CD14-positive monocyte (primary cell): ENCODE results near the gene RNASE4. TPM values are rescaled to one million over a fixed set of nuclear protein-coding genes. Genes with fewer than 3 reads are reported as not detected.

Experiments
- DNase-seq, 3 donors: peaks; one replicate each; pipeline ENCODE4 v3.0.0-alpha.2; 2011 to 2022
- H2AFZ ChIP-seq: 2 replicates; pipeline ENCODE4 v1.6.0; 2012; ENCODE audit warnings: mild to moderate bottlenecking, low read depth, low read length, inconsistent platforms; ENCODE audit not compliant: insufficient read depth, poor library complexity, severe bottlenecking
- H3K27ac ChIP-seq, 2 donors: 1 replicate in 1 of 2; 2 replicates in 1 of 2; pipeline ENCODE4 v1.5.1; 2012 to 2013; ENCODE audit warnings: low read length in 2 of 2, control low read depth in 1 of 2, inconsistent platforms in 1 of 2, low read depth in 1 of 2, mild to moderate bottlenecking in 1 of 2
- H3K27me3 ChIP-seq, 2 donors: one replicate each; pipeline versions ENCODE4 v1.6.0 to v1.6.1; 2011 to 2013; ENCODE audit warnings: low read length in 2 of 2; ENCODE audit not compliant: control insufficient read depth in 2 of 2, insufficient read depth in 2 of 2
- H3K36me3 ChIP-seq, 2 donors: replicated peaks in 1 of 2; 1 replicate in 1 of 2; 2 replicates in 1 of 2; pipeline versions ENCODE4 v1.5.1 to v1.6.1; 2012 to 2013; ENCODE audit warnings: low read length in 2 of 2, control low read depth in 1 of 2, inconsistent platforms in 1 of 2, mild to moderate bottlenecking in 1 of 2; ENCODE audit not compliant: insufficient read depth in 2 of 2, control insufficient read depth in 1 of 2
- H3K4me1 ChIP-seq, 2 donors: 1 replicate in 1 of 2; 2 replicates in 1 of 2; pipeline versions ENCODE4 v1.5.1 to v1.6.1; 2012 to 2013; ENCODE audit warnings: low read length in 2 of 2, control low read depth in 1 of 2, inconsistent platforms in 1 of 2, mild to moderate bottlenecking in 1 of 2, moderate library complexity in 1 of 2; ENCODE audit not compliant: insufficient read depth in 2 of 2, control insufficient read depth in 1 of 2
- H3K4me2 ChIP-seq: replicated peaks from 2 replicates; pipeline ENCODE3; 2012; ENCODE audit warnings: low read length, moderate library complexity, mild to moderate bottlenecking; ENCODE audit not compliant: poor library complexity, severe bottlenecking; ENCODE audit errors: extremely low read depth
- H3K4me3 ChIP-seq, 3 experiments: fragments of 200-600 bp in 1 of 3; sonication (generic) in 1 of 3; replicated peaks in 1 of 3; 1 replicate in 2 of 3; 2 replicates in 1 of 3; pipeline ENCODE4 v1.5.1; 2011 to 2013; ENCODE audit warnings: low read length in 3 of 3, mild to moderate bottlenecking in 3 of 3, control low read depth in 2 of 3, low read depth in 2 of 3, inconsistent platforms in 1 of 3, moderate library complexity in 1 of 3
- H3K79me2 ChIP-seq: 2 replicates; pipeline ENCODE4 v1.6.0; 2012; ENCODE audit warnings: mild to moderate bottlenecking, control low read depth, inconsistent platforms, low read length, moderate library complexity; ENCODE audit not compliant: insufficient read depth
- H3K9ac ChIP-seq: 2 replicates; pipeline ENCODE4 v1.6.0; 2017; ENCODE audit warnings: low read length, mild to moderate bottlenecking; ENCODE audit not compliant: insufficient read depth, poor library complexity, severe bottlenecking
- H3K9me3 ChIP-seq, 2 donors: replicated peaks in 1 of 2; 1 replicate in 1 of 2; 2 replicates in 1 of 2; pipeline versions ENCODE4 v1.5.1 to v1.6.1; 2012 to 2013; ENCODE audit warnings: low read length in 2 of 2, control low read depth in 1 of 2; ENCODE audit not compliant: control insufficient read depth in 1 of 2, insufficient read depth in 1 of 2
- H4K20me1 ChIP-seq: 2 replicates; pipeline ENCODE4 v1.6.0; 2012; ENCODE audit warnings: mild to moderate bottlenecking, low read length, control low read depth, moderate library complexity; ENCODE audit not compliant: insufficient read depth
- H3K27ac Mint-ChIP-seq, 7 donors: one replicate each; pipeline ENCODE4 v1.8.0; 2020; ENCODE audit warnings: mild to moderate bottlenecking in 7 of 7, mixed read lengths in 7 of 7, moderate library complexity in 6 of 7, inconsistent platforms in 2 of 7
- H3K27me3 Mint-ChIP-seq, 3 donors: one replicate each; pipeline ENCODE4 v1.8.0; 2021 to 2022; ENCODE audit warnings: low read depth in 3 of 3, mild to moderate bottlenecking in 3 of 3, mixed read lengths in 3 of 3, moderate library complexity in 3 of 3, inconsistent platforms in 1 of 3
- H3K36me3 Mint-ChIP-seq, 2 donors: one replicate each; pipeline ENCODE4 v1.8.0; 2020; ENCODE audit warnings: mixed read lengths in 2 of 2, inconsistent platforms in 1 of 2, mild to moderate bottlenecking in 1 of 2
- H3K4me1 Mint-ChIP-seq: one replicate; pipeline ENCODE4 v1.8.0; 2020; ENCODE audit warnings: mild to moderate bottlenecking, mixed read lengths
- H3K4me3 Mint-ChIP-seq, 2 donors: one replicate each; pipeline ENCODE4 v1.8.0; 2020; ENCODE audit warnings: mild to moderate bottlenecking in 2 of 2, mixed read lengths in 2 of 2, moderate library complexity in 1 of 2
- H3K9me3 Mint-ChIP-seq, 7 donors: one replicate each; pipeline ENCODE4 v1.8.0; 2020 to 2022; ENCODE audit warnings: mixed read lengths in 7 of 7, mild to moderate bottlenecking in 6 of 7, moderate library complexity in 6 of 7, inconsistent platforms in 2 of 7
- WGBS: methylation state at CpG from one replicate; pipeline ENCODE4 v1.1.5; 2013; ENCODE audit warnings: missing lambda C conversion rate; ENCODE audit not compliant: insufficient coverage; 5-methylcytosine and 5-hydroxymethylcytosine counted together
- intact Hi-C, 2 donors: fragments of 100-400 bp; cut with micrococcal nuclease; formaldehyde crosslinking; loops; one replicate each; pipeline versions ENCODE4 v1.15.0 to v1.15.1; 2023
- polyA plus RNA-seq, 3 donors: library from polyadenylated mRNA; depleted of rRNA in 1 of 3; unstranded in 2 of 3; stranded (reverse) in 1 of 3; fragments of 300-500 nt in 2 of 3; fragments of >200 nt in 1 of 3; fragmentation: Illumina TruSeq in 2 of 3; gene quantifications; 1 replicate in 2 of 3; 2 replicates in 1 of 3; pipeline ENCODE4 v1.2.3, GENCODE V29; 2012 to 2021
- TF ChIP-seq, protein P1 (sequence below): fragments of 200-600 bp; IDR thresholded peaks from one replicate; pipeline ENCODE4 v1.8.0; 2022; ENCODE audit warnings: antibody characterized with exemption, mild to moderate bottlenecking

The RNASE4 gene
- polyA plus RNA-seq, 3 donors = 18.5 to 85.8 (median 49.1) TPM

DNA sequence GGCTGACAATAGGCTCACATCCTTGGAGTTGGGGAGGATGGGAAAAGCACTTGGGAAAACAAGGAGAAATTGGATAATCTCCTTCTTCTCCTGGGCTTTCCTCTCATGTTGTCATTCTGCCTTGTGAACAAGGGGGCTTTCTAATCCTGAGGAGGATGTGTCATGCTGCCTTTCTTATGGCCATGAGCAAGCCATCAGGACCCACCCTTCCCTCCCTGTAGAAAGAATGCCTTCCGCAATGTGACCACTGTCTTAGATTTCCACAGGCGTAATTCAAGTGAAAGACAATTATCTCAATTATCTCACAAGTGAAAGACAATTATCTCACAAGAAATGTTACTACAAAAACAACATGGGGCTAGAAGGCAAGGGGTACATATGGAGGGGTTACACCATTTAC is 39.8 kb upstream of the RNASE4 start:
- no CpG with 5 or more reads among the region's 2 CpGs for WGBS

DNA sequence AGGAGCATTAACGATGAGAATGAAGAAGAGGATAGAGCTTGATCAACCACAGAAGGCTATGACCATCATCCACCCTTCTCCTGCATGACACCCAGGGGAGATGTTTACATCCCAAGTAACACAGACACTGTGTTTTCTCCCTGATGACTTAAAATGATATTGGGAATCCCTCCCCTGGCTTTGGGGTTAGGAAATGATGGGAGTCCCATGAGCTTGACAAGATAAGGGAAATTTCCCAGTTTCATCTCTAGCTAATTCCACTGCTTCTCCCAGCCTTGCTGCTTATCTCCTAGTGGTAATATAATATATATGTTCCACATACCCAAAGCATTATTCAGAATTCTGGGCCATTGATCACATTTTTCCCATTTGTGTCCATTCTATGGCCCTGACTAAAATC is 38.9 kb upstream of the RNASE4 start:
- intact Hi-C loops = no loop called here

More for the DNA sequence above, 39.8 kb upstream of the RNASE4 start:
- TF ChIP-seq, protein P1, sequence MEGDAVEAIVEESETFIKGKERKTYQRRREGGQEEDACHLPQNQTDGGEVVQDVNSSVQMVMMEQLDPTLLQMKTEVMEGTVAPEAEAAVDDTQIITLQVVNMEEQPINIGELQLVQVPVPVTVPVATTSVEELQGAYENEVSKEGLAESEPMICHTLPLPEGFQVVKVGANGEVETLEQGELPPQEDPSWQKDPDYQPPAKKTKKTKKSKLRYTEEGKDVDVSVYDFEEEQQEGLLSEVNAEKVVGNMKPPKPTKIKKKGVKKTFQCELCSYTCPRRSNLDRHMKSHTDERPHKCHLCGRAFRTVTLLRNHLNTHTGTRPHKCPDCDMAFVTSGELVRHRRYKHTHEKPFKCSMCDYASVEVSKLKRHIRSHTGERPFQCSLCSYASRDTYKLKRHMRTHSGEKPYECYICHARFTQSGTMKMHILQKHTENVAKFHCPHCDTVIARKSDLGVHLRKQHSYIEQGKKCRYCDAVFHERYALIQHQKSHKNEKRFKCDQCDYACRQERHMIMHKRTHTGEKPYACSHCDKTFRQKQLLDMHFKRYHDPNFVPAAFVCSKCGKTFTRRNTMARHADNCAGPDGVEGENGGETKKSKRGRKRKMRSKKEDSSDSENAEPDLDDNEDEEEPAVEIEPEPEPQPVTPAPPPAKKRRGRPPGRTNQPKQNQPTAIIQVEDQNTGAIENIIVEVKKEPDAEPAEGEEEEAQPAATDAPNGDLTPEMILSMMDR = no peak
- no peaks in the 10 kb centered on the region for H3K36me3 ChIP-seq
- Mint-ChIP-seq H3K27me3 (peaks cover 27 to 43% (median 28%) of the 10 kb centered on the region in 3 donors), H3K27ac (no peak overlapping the region), H3K36me3 (no peaks in the 10 kb centered on the region), H3K9me3 (no peaks in the 10 kb centered on the region), H3K4me1 (peaks cover 2% of the 10 kb centered on the region), H3K4me3 (no peak overlapping the region)
- no peak overlapping the region for H3K4me2 ChIP-seq
- peaks cover 16 to 32% of the 10 kb centered on the region in 2 donors for H3K27me3 ChIP-seq
- no peak overlapping the region for H3K9ac ChIP-seq
- H4K20me1 ChIP-seq = no peaks in the 10 kb centered on the region
- no peak overlapping the region for H3K27ac ChIP-seq
- no peaks in the 10 kb centered on the region for H3K4me1 ChIP-seq
- no peak overlapping the region for H2AFZ ChIP-seq
- no peaks in the 10 kb centered on the region for H3K9me3 ChIP-seq
- no peaks in the 10 kb centered on the region for H3K79me2 ChIP-seq
- no peak overlapping the region for H3K4me3 ChIP-seq
- intact Hi-C loops = no loop called here
- no peak for DNase-seq

More for the DNA sequence above, 38.9 kb upstream of the RNASE4 start:
- Histone ChIP-seq H3K4me3 (no peak overlapping the region), H3K27ac (no peak overlapping the region), H3K27me3 (peaks cover 20 to 33% of the 10 kb centered on the region in 2 donors), H3K4me1 (no peaks in the 10 kb centered on the region), H3K9ac (no peak overlapping the region), H3K79me2 (no peaks in the 10 kb centered on the region), H3K9me3 (no peaks in the 10 kb centered on the region), H4K20me1 (no peaks in the 10 kb centered on the region), H3K36me3 (no peaks in the 10 kb centered on the region), H2AFZ (no peak overlapping the region), H3K4me2 (no peak overlapping the region)
- TF ChIP-seq, protein P1 = no peak
- Mint-ChIP-seq H3K9me3 (no peaks in the 10 kb centered on the region), H3K4me1 (peaks cover 2% of the 10 kb centered on the region), H3K27me3 (peaks cover 32 to 49% (median 32%) of the 10 kb centered on the region in 3 donors), H3K4me3 (peak overlapping the region in 1 of 2 donors; percentile 23), H3K36me3 (no peaks in the 10 kb centered on the region), H3K27ac (peak overlapping the region in 1 of 7 donors; percentile 42)
- no peak for DNase-seq
- WGBS = no CpG with 5 or more reads among the region's 1 CpG
